A673 (cell line): ENCODE data around the gene GALNT16. TPM values are rescaled to one million over a fixed set of nuclear protein-coding genes. Genes with fewer than 3 reads are reported as not detected.
"Not testable (repeated sequence)": the region's sequence is repeated elsewhere in the genome, so short reads cannot be mapped to it uniquely, and the experiment has no call there.

Experiments used
- Bru-seq: library from RNA; stranded (reverse); fragments of 400-500 nt; gene quantifications from one replicate; lab custom pipeline; 2021; lab: Mats Ljungman, UMichigan
- BruChase-seq, 2 experiments: library from RNA; stranded (reverse); fragments of 400-500 nt; gene quantifications; one replicate each; lab custom pipeline; 2021; lab: Mats Ljungman, UMichigan
- BruUV-seq: library from RNA; stranded (reverse); fragments of 400-500 nt; replicated peaks from 2 replicates; lab custom pipeline; 2021; lab: Mats Ljungman, UMichigan
- CTCF ChIA-PET: fragments of 300-600 bp; sonication (Branson Sonifier 250); formaldehyde crosslinking; loops from one replicate; lab custom pipeline; 2022; ENCODE audit warnings: antibody characterized with exemption; lab: Charles Lee
- POLR2A ChIA-PET: fragments of 300-600 bp; sonication (Branson Sonifier 250); formaldehyde crosslinking; loops from one replicate; lab custom pipeline; 2022; ENCODE audit warnings: antibody characterized with exemption; ENCODE audit not compliant: low non-redundant PET; lab: Charles Lee
- DNase-seq: peaks from one replicate; pipeline ENCODE4 v3.0.0-alpha.2; 2015; ENCODE audit warnings: low spot score
- H3K27ac ChIP-seq: fragments of 200-600 bp; sonication (generic); 2 replicates; pipeline ENCODE4 v1.5.1; 2016; ENCODE audit warnings: mixed run types, low read depth, mild to moderate bottlenecking, mixed read lengths, antibody characterized with exemption, low read length; ENCODE audit not compliant: poor library complexity, severe bottlenecking
- H3K27me3 ChIP-seq: fragments of 200-600 bp; sonication (generic); replicated peaks from 2 replicates; pipeline ENCODE4 v1.6.1; 2017; ENCODE audit warnings: mixed run types, low read depth, mild to moderate bottlenecking, mixed read lengths, antibody characterized with exemption, low read length; ENCODE audit not compliant: insufficient read depth, poor library complexity
- H3K36me3 ChIP-seq: fragments of 200-600 bp; sonication (generic); 2 replicates; pipeline ENCODE4 v1.6.1; 2016; ENCODE audit warnings: mixed run types, mild to moderate bottlenecking, mixed read lengths, antibody characterized with exemption, low read length; ENCODE audit not compliant: insufficient read depth, poor library complexity, severe bottlenecking
- H3K4me1 ChIP-seq: fragments of 200-600 bp; sonication (generic); 2 replicates; pipeline ENCODE4 v1.6.1; 2017; ENCODE audit warnings: mixed run types, mild to moderate bottlenecking, mixed read lengths, antibody characterized with exemption, low read length; ENCODE audit not compliant: insufficient read depth, poor library complexity, severe bottlenecking
- H3K4me3 ChIP-seq: fragments of 200-600 bp; sonication (generic); 2 replicates; pipeline ENCODE4 v1.5.1; 2016; ENCODE audit warnings: low read depth, mixed run types, mild to moderate bottlenecking, mixed read lengths, low read length; ENCODE audit not compliant: poor library complexity, severe bottlenecking
- H3K9me3 ChIP-seq: fragments of 200-600 bp; sonication (generic); 2 replicates; pipeline ENCODE4 v1.6.1; 2016; ENCODE audit warnings: mixed run types, low read depth, mild to moderate bottlenecking, mixed read lengths, antibody characterized with exemption, low read length; ENCODE audit not compliant: poor library complexity, severe bottlenecking
- EZH2 ChIP-seq: fragments of 200-600 bp; sonication (generic); IDR thresholded peaks from 2 replicates; pipeline ENCODE4 v1.6.1; 2017; ENCODE audit warnings: borderline replicate concordance, low read depth, mild to moderate bottlenecking, mixed read lengths, antibody characterized with exemption, low read length; ENCODE audit not compliant: poor library complexity, severe bottlenecking
- intact Hi-C: fragments of 100-400 bp; cut with micrococcal nuclease; formaldehyde crosslinking; loops from one replicate; pipeline ENCODE4 v1.10.0; 2022; ENCODE audit not compliant: unreplicated experiment
- long read RNA-seq: library from polyadenylated mRNA; stranded (forward); transcript quantifications from one replicate; pipeline ENCODE4 v2.0.0, GENCODE V29; 2022
- total RNA-seq: library from RNA; stranded (reverse); gene quantifications from 2 replicates; pipeline ENCODE4 v1.2.3, GENCODE V29; 2021
- TF ChIP-seq, protein P1 (sequence below): fragments of 300-800, 200-600 bp; sonication (generic); conservative IDR thresholded peaks from 2 replicates; pipeline ENCODE4 v1.5.1; 2017; ENCODE audit warnings: low read depth, mild to moderate bottlenecking, antibody characterized with exemption, low read length, moderate library complexity, mixed read lengths

GALNT16 gene
- total RNA-seq (0.32 and 0.63 TPM in 2 replicates), Bru-seq, nascent RNA (percentile 16 among the genes with signal in this experiment), BruChase-seq, experiment 1, labeled RNA remaining after a 2-hour chase (percentile 19 among the genes with signal in this experiment), BruChase-seq, experiment 2, labeled RNA remaining after a 6-hour chase (percentile 18 among the genes with signal in this experiment)
- long read RNA-seq, full-length matches to known transcripts = 1 of 1 reads
- long read RNA-seq, partial matches to known transcripts = 0 of 1 reads
- long read RNA-seq, other reads (novel, unspliced or antisense) = 0 of 1 reads

DNA sequence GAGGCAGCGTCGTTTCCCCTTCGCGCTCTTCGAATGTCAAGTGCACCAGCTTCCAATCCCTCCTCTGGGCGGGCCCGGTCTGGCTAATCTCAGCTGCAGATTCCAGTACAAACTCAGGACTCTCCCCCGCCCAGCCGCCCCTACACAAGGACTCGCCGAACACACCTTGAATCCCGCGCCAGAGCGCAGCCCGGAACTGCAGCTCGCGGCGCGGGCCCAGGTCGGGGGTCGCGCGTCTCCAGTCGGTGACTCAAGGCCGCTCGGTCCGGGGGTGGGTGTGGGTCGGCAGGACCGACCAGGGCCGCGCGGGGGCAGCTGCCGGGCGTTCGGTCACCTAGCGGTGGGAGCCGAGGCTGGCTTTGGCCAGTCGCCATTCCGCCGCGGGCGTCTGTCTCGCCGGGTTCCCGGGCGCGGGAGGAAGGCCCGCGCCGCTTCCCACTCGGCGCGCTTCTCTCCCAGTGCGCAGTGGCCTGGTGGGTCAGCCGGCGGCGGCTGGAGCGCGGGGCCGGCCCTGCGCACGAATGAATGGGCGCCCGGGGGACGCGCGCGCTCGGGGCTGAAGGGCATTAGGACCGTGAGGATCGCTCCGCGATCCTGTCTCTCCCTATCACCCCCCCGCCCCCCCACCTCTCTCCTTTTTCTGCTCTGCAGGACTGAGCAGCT lies at the start of gene GALNT16:
Gene GALNT16 (plus strand): TSS at position 632 of the 663 bp plus-strand sequence. CDS start 133 bp downstream, outside the sequence.
- DNase-seq = no peak
- CTCF ChIA-PET = no interaction called here
- Histone ChIP-seq H3K36me3 (no peaks in the 10 kb centered on the region), H3K4me1 (peaks cover 14% of the 10 kb centered on the region), H3K27ac (no peak within 1 kb of the TSS), H3K9me3 (no peaks in the 10 kb centered on the region), H3K4me3 (peak within 1 kb of the TSS; percentile 48), H3K27me3 (peaks cover 52% of the 10 kb centered on the region)
- no TSS peak for BruUV-seq
- TF ChIP-seq, protein P1, sequence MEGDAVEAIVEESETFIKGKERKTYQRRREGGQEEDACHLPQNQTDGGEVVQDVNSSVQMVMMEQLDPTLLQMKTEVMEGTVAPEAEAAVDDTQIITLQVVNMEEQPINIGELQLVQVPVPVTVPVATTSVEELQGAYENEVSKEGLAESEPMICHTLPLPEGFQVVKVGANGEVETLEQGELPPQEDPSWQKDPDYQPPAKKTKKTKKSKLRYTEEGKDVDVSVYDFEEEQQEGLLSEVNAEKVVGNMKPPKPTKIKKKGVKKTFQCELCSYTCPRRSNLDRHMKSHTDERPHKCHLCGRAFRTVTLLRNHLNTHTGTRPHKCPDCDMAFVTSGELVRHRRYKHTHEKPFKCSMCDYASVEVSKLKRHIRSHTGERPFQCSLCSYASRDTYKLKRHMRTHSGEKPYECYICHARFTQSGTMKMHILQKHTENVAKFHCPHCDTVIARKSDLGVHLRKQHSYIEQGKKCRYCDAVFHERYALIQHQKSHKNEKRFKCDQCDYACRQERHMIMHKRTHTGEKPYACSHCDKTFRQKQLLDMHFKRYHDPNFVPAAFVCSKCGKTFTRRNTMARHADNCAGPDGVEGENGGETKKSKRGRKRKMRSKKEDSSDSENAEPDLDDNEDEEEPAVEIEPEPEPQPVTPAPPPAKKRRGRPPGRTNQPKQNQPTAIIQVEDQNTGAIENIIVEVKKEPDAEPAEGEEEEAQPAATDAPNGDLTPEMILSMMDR = no peak
- TF ChIP-seq EZH2 = no peak
- intact Hi-C loops = no loop called here
- POLR2A ChIA-PET = no interaction called here

DNA sequence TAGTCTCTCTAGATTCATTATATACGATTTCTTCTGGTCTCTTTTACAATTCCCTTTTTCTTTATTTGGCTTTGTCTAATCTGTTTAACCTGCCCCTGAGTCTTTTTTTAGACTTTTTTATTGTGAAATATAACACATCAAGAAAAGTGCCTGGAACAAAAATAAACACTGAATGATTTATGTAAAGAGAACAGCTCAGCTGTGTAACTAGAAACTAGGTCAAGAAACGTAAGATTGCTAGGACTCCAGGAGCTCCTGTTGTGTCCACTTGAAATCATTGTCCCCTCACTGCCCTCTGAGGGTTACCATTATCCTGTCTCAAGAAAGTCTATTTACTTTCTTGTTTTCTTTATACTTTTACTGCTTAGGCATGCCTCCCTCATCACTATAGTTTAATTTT lies 45.6 kb upstream of the GALNT16 start:
- CTCF ChIA-PET = no interaction called here
- no peaks in the 10 kb centered on the region for H3K27me3 ChIP-seq
- no peaks in the 10 kb centered on the region for H3K4me1 ChIP-seq
- POLR2A ChIA-PET = no interaction called here
- H3K9me3 ChIP-seq = no peaks in the 10 kb centered on the region
- no peak overlapping the region for H3K4me3 ChIP-seq
- no peak for DNase-seq
- TF ChIP-seq, protein P1 = no peak
- no peak for TF ChIP-seq EZH2
- no peaks in the 10 kb centered on the region for H3K36me3 ChIP-seq
- no peak overlapping the region for H3K27ac ChIP-seq
- no TSS peak for BruUV-seq
- intact Hi-C loops = no loop called here

DNA sequence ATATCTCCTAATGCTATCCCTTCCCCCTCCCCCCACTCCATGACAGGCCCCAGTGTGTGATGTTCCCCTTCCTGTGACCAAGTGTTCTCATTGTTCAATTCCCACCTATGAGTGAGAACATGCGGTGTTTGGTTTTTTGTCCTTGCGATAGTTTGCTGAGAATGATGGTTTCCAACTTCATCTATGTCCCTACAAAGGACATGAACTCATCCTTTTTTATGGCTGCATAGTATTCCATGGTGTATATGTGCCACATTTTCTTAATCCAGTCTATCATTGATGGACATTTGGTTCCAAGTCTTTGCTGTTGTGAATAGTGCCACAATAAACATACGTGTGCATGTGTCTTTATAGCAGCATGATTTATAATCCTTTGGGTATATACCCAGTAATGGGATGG lies 42.3 kb upstream of the GALNT16 start:
- H3K36me3 ChIP-seq, H3K4me3 ChIP-seq, H3K27ac ChIP-seq, H3K4me1 ChIP-seq, H3K27me3 ChIP-seq, intact Hi-C loops, CTCF ChIA-PET, BruUV-seq, H3K9me3 ChIP-seq, POLR2A ChIA-PET, DNase-seq: not testable (repeated sequence)
